Left hindlimb (tissue), 1 donor: ENCODE data around the gene LIPI.
"Not testable (repeated sequence)": the region's sequence is repeated elsewhere in the genome, so short reads cannot be mapped to it uniquely, and the experiment has no call there.

Source experiments
- DNase-seq: peaks from one replicate; pipeline ENCODE4 v3.0.0-alpha.2; 2018

The LIPI gene

GRCh38 chr21:14210738-14211137 is at the start of gene LIPI:
Gene LIPI, minus strand, starts transcription at chr21:14210955. Its CDS starts 110 bp downstream, at chr21:14210845.
- DNase-seq, result no peak

GRCh38 chr21:14260174-14260764 is 49.5 kb upstream of the LIPI start:
- no peak for DNase-seq

GRCh38 chr21:14259747-14260146 is 49.0 kb upstream of the LIPI start:
- no peak for DNase-seq

- DNase-seq, result no peak
Measured at GRCh38 chr21:14251336-14251735, 40.6 kb upstream of the LIPI start.

GRCh38 chr21:14245711-14246110 is 35.0 kb upstream of the LIPI start:
- no peak for DNase-seq

GRCh38 chr21:14244911-14245310 is 34.2 kb upstream of the LIPI start:
- DNase-seq, result no peak

GRCh38 chr21:14243874-14244273 is 33.1 kb upstream of the LIPI start:
- DNase-seq, result no peak

GRCh38 chr21:14243461-14243860 is 32.7 kb upstream of the LIPI start:
- no peak for DNase-seq

GRCh38 chr21:14241297-14241696 is 30.5 kb upstream of the LIPI start:
- DNase-seq, result no peak

- no peak for DNase-seq
Measured at GRCh38 chr21:14239281-14239680, 28.5 kb upstream of the LIPI start.

GRCh38 chr21:14236180-14236579 is 25.4 kb upstream of the LIPI start:
- no peak for DNase-seq

- no peak for DNase-seq
Measured at GRCh38 chr21:14235101-14235500, 24.3 kb upstream of the LIPI start.

- no peak for DNase-seq
Measured at GRCh38 chr21:14229399-14229798, 18.6 kb upstream of the LIPI start.

GRCh38 chr21:14223365-14223764 is 12.6 kb upstream of the LIPI start:
- no peak for DNase-seq

- peak; percentile 42 for DNase-seq
Measured at GRCh38 chr21:14215971-14216641, 5.4 kb upstream of the LIPI start, which contains the start of gene RBM11. Gene RBM11, plus strand, starts transcription at chr21:14216157. Its CDS starts 30 bp downstream, at chr21:14216187.

- DNase-seq, result no peak
Measured at GRCh38 chr21:14213164-14213563, 2.4 kb upstream of the LIPI start.

- DNase-seq, result no peak
Measured at GRCh38 chr21:14206222-14206621, 4.5 kb downstream of the LIPI start.

GRCh38 chr21:14166463-14167223 is 44.1 kb downstream of the LIPI start:
- DNase-seq, result not testable (repeated sequence)

GRCh38 chr21:14143999-14144398 is 66.8 kb downstream of the LIPI start:
- DNase-seq, result no peak

GRCh38 chr21:14124266-14124665 is 86.5 kb downstream of the LIPI start:
- DNase-seq, result no peak

GRCh38 chr21:14121719-14122118 is 89.0 kb downstream of the LIPI start:
- DNase-seq, result no peak

- no peak for DNase-seq
Measured at GRCh38 chr21:14120091-14120734, 90.5 kb downstream of the LIPI start.

- no peak for DNase-seq
Measured at GRCh38 chr21:14119038-14119437, 91.7 kb downstream of the LIPI start.
